ENCODE results near the gene RASA3.

Gene RASA3

GRCh38 chr13:114013336-114013735 lies 119.1 kb downstream of the RASA3 start:
- DNase-seq = no peak

- DNase-seq = no peak
These were observed 119.5 kb downstream of the RASA3 start for GRCh38 chr13:114012921-114013320.

- no peak for DNase-seq
These were observed 120.3 kb downstream of the RASA3 start for GRCh38 chr13:114012141-114012540.

- no peak for DNase-seq
These were observed 121.2 kb downstream of the RASA3 start for GRCh38 chr13:114011226-114011625.

- peak in 1 of 2 donors; percentile 35 for DNase-seq
These were observed 121.9 kb downstream of the RASA3 start for GRCh38 chr13:114010401-114011101.

- no peak for DNase-seq
These were observed 122.6 kb downstream of the RASA3 start for GRCh38 chr13:114009590-114010400.

- no peak for DNase-seq
These were observed 123.3 kb downstream of the RASA3 start for GRCh38 chr13:114008964-114009589.

GRCh38 chr13:114007566-114007965 lies 124.9 kb downstream of the RASA3 start:
- DNase-seq = no peak

GRCh38 chr13:114005206-114005724 lies 127.2 kb downstream of the RASA3 start:
- DNase-seq = no peak

GRCh38 chr13:114004420-114005205 lies 127.8 kb downstream of the RASA3 start:
- DNase-seq = no peak

GRCh38 chr13:114002771-114003321 lies 129.6 kb downstream of the RASA3 start:
- no peak for DNase-seq

- DNase-seq = no peak
These were observed 130.3 kb downstream of the RASA3 start for GRCh38 chr13:114002009-114002544.

GRCh38 chr13:114001331-114002008 lies 131.0 kb downstream of the RASA3 start:
- DNase-seq = no peak

GRCh38 chr13:114000151-114001040 lies 132.0 kb downstream of the RASA3 start:
- DNase-seq = no peak

GRCh38 chr13:113999618-113999910 lies 132.9 kb downstream of the RASA3 start:
- no peak for DNase-seq

GRCh38 chr13:113998781-113999617 lies 133.4 kb downstream of the RASA3 start:
- DNase-seq = no peak

- DNase-seq = no peak
These were observed 134.3 kb downstream of the RASA3 start for GRCh38 chr13:113997845-113998751.

GRCh38 chr13:113996912-113997745 lies 135.3 kb downstream of the RASA3 start:
- DNase-seq = no peak

Data from CD4-positive, alpha-beta T cell treated with Interferon alpha-2 for 1 hour (primary cell).